ENCODE measurements around the gene CSH1. TPM values are rescaled to one million over a fixed set of nuclear protein-coding genes. Genes with fewer than 3 reads are reported as not detected.
"Not testable (repeated sequence)": the region's sequence is repeated elsewhere in the genome, so short reads cannot be mapped to it uniquely, and the experiment has no call there.

The CSH1 gene
- total RNA-seq, result not detected

DNA sequence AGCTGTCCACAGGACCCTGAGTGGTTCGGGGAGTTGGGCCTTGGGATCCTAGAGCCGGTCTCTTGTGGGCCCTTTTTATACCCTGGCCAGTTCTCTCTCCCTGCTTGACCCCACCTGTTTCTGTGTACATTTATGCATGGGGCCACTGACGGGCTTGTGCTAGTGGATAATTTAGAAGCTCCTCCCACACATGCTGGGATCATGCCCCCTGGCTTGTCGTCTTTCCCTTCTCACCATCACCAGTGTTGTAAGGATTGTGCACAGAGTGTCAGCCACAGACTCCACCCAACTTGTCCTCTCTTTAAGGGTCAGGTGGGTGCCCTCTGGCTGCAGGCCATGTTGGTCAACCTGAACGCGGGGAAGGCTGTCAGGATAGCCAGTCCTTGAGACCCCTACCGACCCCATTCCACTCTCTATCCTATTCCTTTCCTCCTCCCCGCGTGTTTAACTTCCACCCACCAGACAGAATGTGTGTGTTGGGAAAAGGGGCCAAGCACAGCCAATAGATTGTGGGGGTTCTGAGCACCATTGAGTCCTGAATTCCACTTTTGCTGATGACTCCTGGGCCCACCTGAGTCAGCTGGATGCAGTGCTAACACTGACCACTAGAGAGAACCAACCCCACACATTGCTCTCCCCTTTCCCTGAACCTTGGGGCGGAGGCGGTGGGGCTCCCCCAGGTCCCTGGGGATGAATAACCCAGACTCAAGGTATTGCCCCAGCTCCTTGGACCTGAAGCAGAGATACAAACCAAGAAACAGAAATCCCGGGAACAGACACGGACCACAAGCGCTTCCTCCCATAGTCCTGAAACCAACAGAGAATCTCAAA lies at the start of gene CSH1:
Gene CSH1 (minus strand): TSS at position 51 of the 831 bp plus-strand sequence. CDS start 63 bp downstream, outside the sequence.
- H3K27ac ChIP-seq; H3K4me1 ChIP-seq; ATAC-seq; H3K9me3 ChIP-seq; intact Hi-C loops (cut with DNase I); H3K36me3 ChIP-seq (replicated peaks in 1 of 2; ENCODE audit: insufficient read depth in 1 of 2, low read depth in 2 of 2); H3K27me3 ChIP-seq; H3K4me3 ChIP-seq: not testable (repeated sequence)
- 86 to 92% methylated on average over 7 to 8 of the region's 14 CpGs for WGBS, 2 donors
- DNase-seq, result peak in 1 of 4 donors; percentile 3

GRCh38 chr17:63945784-63946439 lies 49.5 kb upstream of the CSH1 start:
- H3K27me3 ChIP-seq, result no peaks in the 10 kb centered on the region
- H3K4me3 ChIP-seq, result no peak overlapping the region
- no peak overlapping the region for H3K27ac ChIP-seq
- 40 to 49% methylated on average over 1 to 6 of the region's 6 CpGs for WGBS, 2 donors
- H3K4me1 ChIP-seq, result no peaks in the 10 kb centered on the region
- intact Hi-C loops (cut with DNase I), result no loop called here
- DNase-seq (no peak), ATAC-seq (no peak)
- no peaks in the 10 kb centered on the region for H3K36me3 ChIP-seq (replicated peaks in 1 of 2; ENCODE audit: insufficient read depth in 1 of 2, low read depth in 2 of 2)
- H3K9me3 ChIP-seq, result no peaks in the 10 kb centered on the region
- no peak for TF ChIP-seq POLR2A (IDR thresholded peaks at IDR 0.05)
- TF ChIP-seq, protein P1, sequence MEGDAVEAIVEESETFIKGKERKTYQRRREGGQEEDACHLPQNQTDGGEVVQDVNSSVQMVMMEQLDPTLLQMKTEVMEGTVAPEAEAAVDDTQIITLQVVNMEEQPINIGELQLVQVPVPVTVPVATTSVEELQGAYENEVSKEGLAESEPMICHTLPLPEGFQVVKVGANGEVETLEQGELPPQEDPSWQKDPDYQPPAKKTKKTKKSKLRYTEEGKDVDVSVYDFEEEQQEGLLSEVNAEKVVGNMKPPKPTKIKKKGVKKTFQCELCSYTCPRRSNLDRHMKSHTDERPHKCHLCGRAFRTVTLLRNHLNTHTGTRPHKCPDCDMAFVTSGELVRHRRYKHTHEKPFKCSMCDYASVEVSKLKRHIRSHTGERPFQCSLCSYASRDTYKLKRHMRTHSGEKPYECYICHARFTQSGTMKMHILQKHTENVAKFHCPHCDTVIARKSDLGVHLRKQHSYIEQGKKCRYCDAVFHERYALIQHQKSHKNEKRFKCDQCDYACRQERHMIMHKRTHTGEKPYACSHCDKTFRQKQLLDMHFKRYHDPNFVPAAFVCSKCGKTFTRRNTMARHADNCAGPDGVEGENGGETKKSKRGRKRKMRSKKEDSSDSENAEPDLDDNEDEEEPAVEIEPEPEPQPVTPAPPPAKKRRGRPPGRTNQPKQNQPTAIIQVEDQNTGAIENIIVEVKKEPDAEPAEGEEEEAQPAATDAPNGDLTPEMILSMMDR (IDR thresholded peaks at IDR 0.05), result no peak

GRCh38 chr17:63944736-63945499 lies 48.5 kb upstream of the CSH1 start:
- no peaks in the 10 kb centered on the region for H3K27me3 ChIP-seq
- no peaks in the 10 kb centered on the region for H3K4me1 ChIP-seq
- DNase-seq (no peak), ATAC-seq (no peak)
- H3K9me3 ChIP-seq, result no peaks in the 10 kb centered on the region
- H3K27ac ChIP-seq, result no peak overlapping the region
- intact Hi-C loops (cut with DNase I), result no loop called here
- TF ChIP-seq POLR2A (IDR thresholded peaks at IDR 0.05), result no peak
- TF ChIP-seq, protein P1 (IDR thresholded peaks at IDR 0.05), result no peak
- 74 to 79% methylated on average over 12 to 24 of the region's 24 CpGs for WGBS, 2 donors
- H3K36me3 ChIP-seq (replicated peaks in 1 of 2; ENCODE audit: insufficient read depth in 1 of 2, low read depth in 2 of 2), result no peaks in the 10 kb centered on the region
- H3K4me3 ChIP-seq, result no peak overlapping the region

- H3K36me3 ChIP-seq (replicated peaks in 1 of 2; ENCODE audit: insufficient read depth in 1 of 2, low read depth in 2 of 2), result no peaks in the 10 kb centered on the region
- TF ChIP-seq POLR2A (IDR thresholded peaks at IDR 0.05), result no peak
- TF ChIP-seq, protein P1 (IDR thresholded peaks at IDR 0.05), result no peak
- no peak overlapping the region for H3K4me3 ChIP-seq
- intact Hi-C loops (cut with DNase I), result no loop called here
- H3K27ac ChIP-seq, result no peak overlapping the region
- no peak for ATAC-seq
- no peaks in the 10 kb centered on the region for H3K4me1 ChIP-seq
- no peak for DNase-seq
- 78 to 79% methylated on average over 9 of the region's 9 CpGs for WGBS, 2 donors
- no peaks in the 10 kb centered on the region for H3K9me3 ChIP-seq
- no peaks in the 10 kb centered on the region for H3K27me3 ChIP-seq
These were observed 47.4 kb upstream of the CSH1 start for GRCh38 chr17:63943745-63944144.

All from body of pancreas (tissue), 4 donors.